SK-N-SH (cell line): ENCODE data around the gene SGTB.

ENCODE experiments used
- EP300 ChIP-seq, 2 experiments: IDR thresholded peaks; 2 replicates each; pipeline versions ENCODE4 v1.4.0 to v1.6.1; 2012; ENCODE audit warnings: borderline replicate concordance in 1 of 2, low read depth in 1 of 2, low read length in 1 of 2
- FOXJ3 ChIP-seq: sonication (generic); formaldehyde crosslinking; IDR thresholded peaks from 2 replicates; pipeline ENCODE4 v1.5.1; 2020; ENCODE audit warnings: mild to moderate bottlenecking, missing genetic modification reagents
- GABPA ChIP-seq: IDR thresholded peaks from 2 replicates; pipeline ENCODE4 v1.4.0; 2012; ENCODE audit warnings: low read depth, mild to moderate bottlenecking
- JUND ChIP-seq: IDR thresholded peaks from 2 replicates; pipeline ENCODE4 v1.4.0; 2012
- POLR2AphosphoS5 ChIP-seq: IDR thresholded peaks from 2 replicates; pipeline ENCODE4 v1.6.1; 2012; ENCODE audit warnings: low read depth, low read length
- RAD21 ChIP-seq: IDR thresholded peaks from 2 replicates; pipeline ENCODE4 v1.6.1; 2012; ENCODE audit warnings: mild to moderate bottlenecking, low read length
- RFX5 ChIP-seq: IDR thresholded peaks from 2 replicates; pipeline ENCODE4 v1.6.1; 2012; ENCODE audit warnings: mild to moderate bottlenecking, improper control_type of control experiment, low read length
- TF ChIP-seq, protein P1 (sequence below): fragments of 200-600 bp; sonication (generic); IDR thresholded peaks from 2 replicates; pipeline ENCODE4 v1.6.1; 2017; ENCODE audit warnings: antibody characterized with exemption, mild to moderate bottlenecking, moderate library complexity
- TF ChIP-seq, protein P2 (sequence below): IDR thresholded peaks from 2 replicates; pipeline ENCODE4 v1.6.1; 2012; ENCODE audit warnings: mild to moderate bottlenecking, low read depth, low read length, moderate library complexity

DNA sequence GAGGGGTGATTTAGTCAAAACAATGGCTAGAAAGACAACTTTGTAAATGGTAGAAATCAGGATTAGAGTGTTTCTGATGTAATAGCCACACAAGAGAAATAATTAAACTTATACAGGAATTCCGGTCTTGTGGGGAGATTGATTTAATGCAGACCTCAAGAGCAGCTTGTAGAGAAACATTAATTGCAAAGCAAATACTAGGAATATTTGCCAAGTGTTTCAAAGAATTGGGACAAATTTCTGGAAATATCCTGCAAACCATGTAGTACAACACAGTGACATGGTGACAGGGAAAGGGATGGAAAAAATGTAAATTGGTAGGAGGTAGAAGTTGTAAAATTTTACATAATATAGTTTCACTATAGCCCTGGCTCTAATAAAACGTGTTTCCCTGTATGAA, 29.0 kb upstream of the SGTB start:
- TF ChIP-seq, protein P1, sequence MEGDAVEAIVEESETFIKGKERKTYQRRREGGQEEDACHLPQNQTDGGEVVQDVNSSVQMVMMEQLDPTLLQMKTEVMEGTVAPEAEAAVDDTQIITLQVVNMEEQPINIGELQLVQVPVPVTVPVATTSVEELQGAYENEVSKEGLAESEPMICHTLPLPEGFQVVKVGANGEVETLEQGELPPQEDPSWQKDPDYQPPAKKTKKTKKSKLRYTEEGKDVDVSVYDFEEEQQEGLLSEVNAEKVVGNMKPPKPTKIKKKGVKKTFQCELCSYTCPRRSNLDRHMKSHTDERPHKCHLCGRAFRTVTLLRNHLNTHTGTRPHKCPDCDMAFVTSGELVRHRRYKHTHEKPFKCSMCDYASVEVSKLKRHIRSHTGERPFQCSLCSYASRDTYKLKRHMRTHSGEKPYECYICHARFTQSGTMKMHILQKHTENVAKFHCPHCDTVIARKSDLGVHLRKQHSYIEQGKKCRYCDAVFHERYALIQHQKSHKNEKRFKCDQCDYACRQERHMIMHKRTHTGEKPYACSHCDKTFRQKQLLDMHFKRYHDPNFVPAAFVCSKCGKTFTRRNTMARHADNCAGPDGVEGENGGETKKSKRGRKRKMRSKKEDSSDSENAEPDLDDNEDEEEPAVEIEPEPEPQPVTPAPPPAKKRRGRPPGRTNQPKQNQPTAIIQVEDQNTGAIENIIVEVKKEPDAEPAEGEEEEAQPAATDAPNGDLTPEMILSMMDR, result no peak
- no peak for TF ChIP-seq POLR2AphosphoS5
- no peak for TF ChIP-seq RFX5
- TF ChIP-seq, protein P2, sequence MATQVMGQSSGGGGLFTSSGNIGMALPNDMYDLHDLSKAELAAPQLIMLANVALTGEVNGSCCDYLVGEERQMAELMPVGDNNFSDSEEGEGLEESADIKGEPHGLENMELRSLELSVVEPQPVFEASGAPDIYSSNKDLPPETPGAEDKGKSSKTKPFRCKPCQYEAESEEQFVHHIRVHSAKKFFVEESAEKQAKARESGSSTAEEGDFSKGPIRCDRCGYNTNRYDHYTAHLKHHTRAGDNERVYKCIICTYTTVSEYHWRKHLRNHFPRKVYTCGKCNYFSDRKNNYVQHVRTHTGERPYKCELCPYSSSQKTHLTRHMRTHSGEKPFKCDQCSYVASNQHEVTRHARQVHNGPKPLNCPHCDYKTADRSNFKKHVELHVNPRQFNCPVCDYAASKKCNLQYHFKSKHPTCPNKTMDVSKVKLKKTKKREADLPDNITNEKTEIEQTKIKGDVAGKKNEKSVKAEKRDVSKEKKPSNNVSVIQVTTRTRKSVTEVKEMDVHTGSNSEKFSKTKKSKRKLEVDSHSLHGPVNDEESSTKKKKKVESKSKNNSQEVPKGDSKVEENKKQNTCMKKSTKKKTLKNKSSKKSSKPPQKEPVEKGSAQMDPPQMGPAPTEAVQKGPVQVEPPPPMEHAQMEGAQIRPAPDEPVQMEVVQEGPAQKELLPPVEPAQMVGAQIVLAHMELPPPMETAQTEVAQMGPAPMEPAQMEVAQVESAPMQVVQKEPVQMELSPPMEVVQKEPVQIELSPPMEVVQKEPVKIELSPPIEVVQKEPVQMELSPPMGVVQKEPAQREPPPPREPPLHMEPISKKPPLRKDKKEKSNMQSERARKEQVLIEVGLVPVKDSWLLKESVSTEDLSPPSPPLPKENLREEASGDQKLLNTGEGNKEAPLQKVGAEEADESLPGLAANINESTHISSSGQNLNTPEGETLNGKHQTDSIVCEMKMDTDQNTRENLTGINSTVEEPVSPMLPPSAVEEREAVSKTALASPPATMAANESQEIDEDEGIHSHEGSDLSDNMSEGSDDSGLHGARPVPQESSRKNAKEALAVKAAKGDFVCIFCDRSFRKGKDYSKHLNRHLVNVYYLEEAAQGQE, result no peak
- TF ChIP-seq GABPA, result no peak
- no peak for TF ChIP-seq FOXJ3 (CRISPR knock-in tag)
- no peak for TF ChIP-seq JUND
- TF ChIP-seq EP300 (IDR thresholded peaks at IDR 0.05; ENCODE audit: borderline replicate concordance in 1 of 2, low read depth in 1 of 2, low read length in 1 of 2), result no peak
- no peak for TF ChIP-seq RAD21
